IMR-90 (cell line): ENCODE measurements around the gene SEL1L2. TPM values are rescaled to one million over a fixed set of nuclear protein-coding genes. Genes with fewer than 3 reads are reported as not detected.

Experiments
- ATAC-seq: fragments of 200-7000 bp; cut with Tn5 transposase; 2 replicates; pipeline ENCODE4 v1.9.1; 2020; ENCODE audit warnings: low read depth, mild to moderate bottlenecking, moderate library complexity
- BruUV-seq: library from RNA; stranded (reverse); fragments of 400-500 nt; replicated peaks from 2 replicates; lab custom pipeline; 2021; lab: Mats Ljungman, UMichigan
- CTCF ChIA-PET: fragments of 300-600 bp; formaldehyde crosslinking; extraction: SDS; loops from one replicate; lab custom pipeline; 2021; ENCODE audit warnings: antibody characterized with exemption; lab: Yijun Ruan, JAX
- POLR2A ChIA-PET: fragments of 300-600 bp; sonication (Branson Sonifier 250); formaldehyde crosslinking; loops from one replicate; lab custom pipeline; 2022; ENCODE audit warnings: antibody characterized with exemption; ENCODE audit not compliant: unreplicated experiment; lab: Charles Lee
- DNase-seq: peaks from one replicate; pipeline ENCODE4 v3.0.0; 2013
- H2AFZ ChIP-seq: replicated peaks from 2 replicates; pipeline ENCODE3; 2013; ENCODE audit warnings: low read length, mild to moderate bottlenecking; ENCODE audit not compliant: poor library complexity
- H2AK5ac ChIP-seq: 2 replicates; pipeline ENCODE4 v1.6.1; 2013; ENCODE audit warnings: low read depth, low read length, inconsistent platforms
- H2AK9ac ChIP-seq: replicated peaks from 2 replicates; pipeline ENCODE3; 2013; ENCODE audit warnings: mild to moderate bottlenecking, low read depth, low read length, moderate library complexity; ENCODE audit not compliant: poor library complexity
- H2BK120ac ChIP-seq: 2 replicates; pipeline ENCODE4 v1.6.1; 2013; ENCODE audit warnings: low read depth, low read length, inconsistent platforms
- H2BK15ac ChIP-seq: 3 replicates; pipeline ENCODE4 v1.6.1; 2013; ENCODE audit warnings: low read depth, low read length, inconsistent platforms
- H2BK20ac ChIP-seq: 2 replicates; pipeline ENCODE4 v1.6.1; 2013; ENCODE audit warnings: low read depth, mild to moderate bottlenecking, inconsistent platforms, low read length, moderate library complexity
- H2BK5ac ChIP-seq: 2 replicates; pipeline ENCODE4 v1.6.1; 2013; ENCODE audit warnings: mild to moderate bottlenecking, low read depth, low read length, inconsistent platforms; ENCODE audit not compliant: poor library complexity, severe bottlenecking
- H3K14ac ChIP-seq: replicated peaks from 2 replicates; pipeline ENCODE4 v1.6.1; 2013; ENCODE audit warnings: low read depth, low read length, inconsistent platforms
- H3K18ac ChIP-seq: 2 replicates; pipeline ENCODE4 v1.6.1; 2013; ENCODE audit warnings: low read depth, low read length, control low read depth
- H3K23ac ChIP-seq: 2 replicates; pipeline ENCODE4 v1.6.1; 2013; ENCODE audit warnings: low read depth, low read length, inconsistent platforms
- H3K27ac ChIP-seq: 2 replicates; pipeline ENCODE4 v1.5.1; 2013; ENCODE audit warnings: mild to moderate bottlenecking, control low read depth, low read length; ENCODE audit not compliant: insufficient read depth
- H3K27me3 ChIP-seq: 2 replicates; pipeline ENCODE4 v1.6.1; 2013; ENCODE audit warnings: low read length; ENCODE audit not compliant: control insufficient read depth, insufficient read depth
- H3K36me3 ChIP-seq: 2 replicates; pipeline ENCODE4 v1.6.1; 2013; ENCODE audit warnings: low read length, mixed read lengths; ENCODE audit not compliant: control insufficient read depth, insufficient read depth
- H3K4ac ChIP-seq: 2 replicates; pipeline ENCODE4 v1.6.1; 2013; ENCODE audit warnings: low read depth, low read length, inconsistent platforms
- H3K4me1 ChIP-seq: 2 replicates; pipeline ENCODE4 v1.6.1; 2013; ENCODE audit warnings: low read length, mixed read lengths; ENCODE audit not compliant: control insufficient read depth, insufficient read depth
- H3K4me2 ChIP-seq: 2 replicates; pipeline ENCODE4 v1.6.1; 2013; ENCODE audit warnings: low read depth, mild to moderate bottlenecking, control low read depth, low read length, moderate library complexity
- H3K4me3 ChIP-seq: 2 replicates; pipeline ENCODE4 v1.5.1; 2013; ENCODE audit warnings: low read depth, mild to moderate bottlenecking, control low read depth, low read length, moderate library complexity; ENCODE audit not compliant: insufficient read depth
- H3K56ac ChIP-seq: 2 replicates; pipeline ENCODE4 v1.6.1; 2013; ENCODE audit warnings: low read length, inconsistent platforms; ENCODE audit not compliant: insufficient read depth; ENCODE audit errors: extremely low read depth
- H3K79me1 ChIP-seq, 2 experiments: 2 replicates each; pipeline ENCODE4 v1.6.1; 2013; ENCODE audit warnings: low read length in 2 of 2, inconsistent platforms in 1 of 2, low read depth in 1 of 2
- H3K9ac ChIP-seq: 2 replicates; pipeline ENCODE4 v1.6.1; 2013; ENCODE audit warnings: low read depth, low read length, control low read depth
- H3K9me1 ChIP-seq: 2 replicates; pipeline ENCODE4 v1.6.1; 2013; ENCODE audit warnings: low read length, inconsistent platforms; ENCODE audit not compliant: insufficient read depth
- H3K9me3 ChIP-seq: 2 replicates; pipeline ENCODE4 v1.6.1; 2013; ENCODE audit warnings: low read length; ENCODE audit not compliant: control insufficient read depth, insufficient read depth
- H4K20me1 ChIP-seq: 2 replicates; pipeline ENCODE4 v1.6.1; 2013; ENCODE audit warnings: low read length, inconsistent platforms; ENCODE audit not compliant: insufficient read depth
- H4K5ac ChIP-seq: 2 replicates; pipeline ENCODE4 v1.6.1; 2013; ENCODE audit warnings: mild to moderate bottlenecking, low read depth, low read length, control low read depth
- H4K8ac ChIP-seq, 2 experiments: 2 replicates each; pipeline ENCODE4 v1.6.1; 2013; ENCODE audit warnings: low read depth in 2 of 2, low read length in 2 of 2, control low read depth in 1 of 2, inconsistent platforms in 1 of 2
- H4K91ac ChIP-seq: 2 replicates; pipeline ENCODE4 v1.6.1; 2013; ENCODE audit warnings: low read depth, low read length, inconsistent platforms; ENCODE audit not compliant: insufficient read depth
- ELK1 ChIP-seq: fragments of 150-350 bp; IDR thresholded peaks from 2 replicates; pipeline ENCODE4 v1.6.1; 2016; ENCODE audit warnings: low read depth, mild to moderate bottlenecking, low read length, moderate library complexity, borderline replicate concordance
- FOS ChIP-seq: fragments of 150-350 bp; IDR thresholded peaks from 2 replicates; pipeline ENCODE4 v1.6.1; 2016; ENCODE audit warnings: low read depth, low read length
- NFE2L2 ChIP-seq: fragments of 150-350 bp; IDR thresholded peaks from 2 replicates; pipeline ENCODE4 v1.6.1; 2016; ENCODE audit warnings: low read depth, mild to moderate bottlenecking, low read length
- POLR2A ChIP-seq: IDR thresholded peaks from 2 replicates; pipeline ENCODE4 v1.6.1; 2012; ENCODE audit warnings: mild to moderate bottlenecking, low read depth, low read length
- USF2 ChIP-seq: fragments of 150-350 bp; IDR thresholded peaks from 2 replicates; pipeline ENCODE4 v1.6.1; 2017; ENCODE audit warnings: mild to moderate bottlenecking, antibody characterized with exemption, low read length, low read depth
- WGBS, 2 experiments: methylation state at CpG; one replicate each; pipeline versions ENCODE4 v1.1.5 to v1.1.7; 2013; ENCODE audit warnings: missing lambda C conversion rate in 2 of 2; ENCODE audit not compliant: insufficient read length in 1 of 2; ENCODE audit errors: extremely low coverage in 2 of 2; 5-methylcytosine and 5-hydroxymethylcytosine counted together
- dilution Hi-C: fragments of 300-500 bp; cut with HindIII; formaldehyde crosslinking; loops from one replicate; pipeline ENCODE4 v1.14.3; 2018; ENCODE audit warnings: low sequenced_read_pairs; ENCODE audit not compliant: unreplicated experiment
- in situ Hi-C: fragments of 300-500 bp; cut with MboI; formaldehyde crosslinking; loops from 3 replicates; pipeline ENCODE4 v1.14.3; 2019; ENCODE audit warnings: low sequenced_read_pairs, inconsistent platforms, mixed read lengths
- intact Hi-C: fragments of 100-400 bp; cut with micrococcal nuclease; formaldehyde crosslinking; loops from 2 replicates; pipeline ENCODE4 v1.10.0; 2022
- polyA plus RNA-seq, 3 experiments: library from polyadenylated mRNA; depleted of rRNA; stranded (reverse); fragments of >200 nt; gene quantifications; 2 replicates each; pipeline ENCODE4 v1.2.3, GENCODE V29; 2012; ENCODE audit warnings: low replicate concordance in 1 of 3
- total RNA-seq: library from RNA; depleted of rRNA; stranded (reverse); fragments of >200 nt; gene quantifications from 2 replicates; pipeline ENCODE4 v1.2.3, GENCODE V29; 2012

The SEL1L2 gene
- total and polyA plus RNA-seq, 2 of the 4 experiments (the other 2 are of a cell fraction) = not detected

GRCh38 chr20:14009208-14009607 is 18.8 kb upstream of the SEL1L2 start:
- Histone ChIP-seq H3K36me3 (no peaks in the 10 kb centered on the region), H2AK9ac (no peak overlapping the region), H2BK5ac (no peak overlapping the region), H4K5ac (no peak overlapping the region), H4K91ac (no peak overlapping the region), H3K9me1 (no peaks in the 10 kb centered on the region), H3K18ac (no peak overlapping the region), H2BK20ac (no peak overlapping the region), H4K8ac (no peak overlapping the region), H3K79me1 (no peaks in the 10 kb centered on the region), H2BK120ac (no peak overlapping the region), H3K4ac (no peak overlapping the region), H3K23ac (no peak overlapping the region), H3K9ac (no peak overlapping the region), H2AFZ (no peak overlapping the region), H3K4me2 (no peak overlapping the region), H3K4me1 (no peaks in the 10 kb centered on the region), H3K14ac (no peak overlapping the region), H3K27ac (no peak overlapping the region), H2BK15ac (no peak overlapping the region), H2AK5ac (no peak overlapping the region), H4K20me1 (no peaks in the 10 kb centered on the region), H3K27me3 (no peaks in the 10 kb centered on the region), H3K4me3 (no peak overlapping the region), H3K9me3 (no peaks in the 10 kb centered on the region), H3K56ac (no peak overlapping the region)
- POLR2A ChIA-PET = no interaction called here
- CTCF ChIA-PET = no interaction called here
- dilution Hi-C loops (no loop called here), intact Hi-C loops (no loop called here), in situ Hi-C loops (no loop called here)
- TF ChIP-seq ELK1 (no peak), NFE2L2 (no peak), FOS (no peak), POLR2A (no peak), USF2 (no peak)
- no peak for DNase-seq
- ATAC-seq = no peak
- BruUV-seq = no TSS peak
- no CpG with 5 or more reads among the region's 2 CpGs for WGBS, 2 experiments
